Spleen (tissue), 7 donors: ENCODE measurements around the gene MEAK7.

Source experiments
- POLR2A ChIP-seq, 3 donors: fragments of 450-650 bp; IDR thresholded peaks; one replicate each; pipeline ENCODE4 v1.5.1; 2017; ENCODE audit warnings: antibody characterized with exemption in 3 of 3, mild to moderate bottlenecking in 1 of 3
- POLR2AphosphoS5 ChIP-seq, 3 donors: sonication (generic); formaldehyde crosslinking; IDR thresholded peaks; one replicate each; pipeline ENCODE4 v1.5.1; 2017; ENCODE audit warnings: antibody characterized with exemption in 3 of 3
- TF ChIP-seq, protein P1 (sequence below), 11 experiments: fragments of 200-600 bp in 7 of 11; fragments of 450-650 bp in 4 of 11; sonication (generic) in 4 of 11; IDR thresholded peaks in 8 of 11; conservative IDR thresholded peaks in 3 of 11; 1 replicate in 7 of 11; 2 replicates in 4 of 11; pipeline versions ENCODE4 v1.4.0 to v1.8.0; 2016 to 2021; ENCODE audit warnings: antibody characterized with exemption in 11 of 11, inconsistent platforms in 4 of 11, mild to moderate bottlenecking in 1 of 11
- donor health status: DM: no; HTN: no; CAD: no; lungs with moderate emphysema.
- donor health status: DM: no; HTN: no; CAD: no.
- donor health status: DM: no; HTN: no; CAD: no.

DNA sequence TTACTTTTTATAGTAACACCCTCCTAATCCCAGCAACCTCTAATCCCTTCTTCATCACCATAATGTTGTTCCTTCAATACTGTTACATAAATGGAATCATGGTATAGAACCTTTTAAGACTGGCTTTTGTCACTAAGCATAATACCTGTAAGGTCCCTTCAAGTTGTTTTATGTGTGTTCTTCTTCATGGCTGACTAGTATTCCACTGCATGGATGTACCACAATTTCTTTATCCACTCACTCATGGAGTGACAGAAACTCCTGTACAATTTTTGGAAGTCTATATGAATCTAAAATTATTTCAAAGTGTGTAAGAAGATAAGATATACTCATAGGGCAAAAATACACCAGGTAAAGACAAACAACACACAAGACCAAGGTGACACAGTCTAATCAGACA is 36.8 kb downstream of the MEAK7 start:
- TF ChIP-seq POLR2A (IDR thresholded peaks at IDR 0.05) (no peak), POLR2AphosphoS5 (IDR thresholded peaks at IDR 0.05) (no peak)
- TF ChIP-seq, protein P1, sequence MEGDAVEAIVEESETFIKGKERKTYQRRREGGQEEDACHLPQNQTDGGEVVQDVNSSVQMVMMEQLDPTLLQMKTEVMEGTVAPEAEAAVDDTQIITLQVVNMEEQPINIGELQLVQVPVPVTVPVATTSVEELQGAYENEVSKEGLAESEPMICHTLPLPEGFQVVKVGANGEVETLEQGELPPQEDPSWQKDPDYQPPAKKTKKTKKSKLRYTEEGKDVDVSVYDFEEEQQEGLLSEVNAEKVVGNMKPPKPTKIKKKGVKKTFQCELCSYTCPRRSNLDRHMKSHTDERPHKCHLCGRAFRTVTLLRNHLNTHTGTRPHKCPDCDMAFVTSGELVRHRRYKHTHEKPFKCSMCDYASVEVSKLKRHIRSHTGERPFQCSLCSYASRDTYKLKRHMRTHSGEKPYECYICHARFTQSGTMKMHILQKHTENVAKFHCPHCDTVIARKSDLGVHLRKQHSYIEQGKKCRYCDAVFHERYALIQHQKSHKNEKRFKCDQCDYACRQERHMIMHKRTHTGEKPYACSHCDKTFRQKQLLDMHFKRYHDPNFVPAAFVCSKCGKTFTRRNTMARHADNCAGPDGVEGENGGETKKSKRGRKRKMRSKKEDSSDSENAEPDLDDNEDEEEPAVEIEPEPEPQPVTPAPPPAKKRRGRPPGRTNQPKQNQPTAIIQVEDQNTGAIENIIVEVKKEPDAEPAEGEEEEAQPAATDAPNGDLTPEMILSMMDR (IDR thresholded peaks at IDR 0.05 in 8 of 11, conservative IDR thresholded peaks at IDR 0.05 in 3 of 11): no peak
